Osteoblast (primary cell): Measurements from ENCODE around the gene KCNA10. TPM values are rescaled to one million over a fixed set of nuclear protein-coding genes. Genes with fewer than 3 reads are reported as not detected.

Experiments
- DNase-seq: peaks from one replicate; pipeline ENCODE4 v3.0.0; 2011; ENCODE audit warnings: low spot score, mixed read lengths; ENCODE audit not compliant: insufficient read length; ENCODE audit errors: missing footprints
- H2AFZ ChIP-seq: 2 replicates; pipeline ENCODE4 v1.6.0; 2011; ENCODE audit warnings: mild to moderate bottlenecking, low read length
- H3K27ac ChIP-seq: 2 replicates; pipeline ENCODE4 v1.5.1; 2011; ENCODE audit warnings: mild to moderate bottlenecking, low read depth, low read length, moderate library complexity
- H3K27me3 ChIP-seq: 2 replicates; pipeline ENCODE4 v1.6.0; 2012; ENCODE audit warnings: mild to moderate bottlenecking, control low read depth, inconsistent platforms, low read length, moderate library complexity; ENCODE audit not compliant: insufficient read depth
- H3K36me3 ChIP-seq: 2 replicates; pipeline ENCODE4 v1.5.1; 2011; ENCODE audit warnings: mild to moderate bottlenecking, low read length, control low read depth, moderate library complexity; ENCODE audit not compliant: insufficient read depth
- H3K4me1 ChIP-seq: 2 replicates; pipeline ENCODE4 v1.5.1; 2011; ENCODE audit warnings: mild to moderate bottlenecking, low read length, control low read depth, moderate library complexity; ENCODE audit not compliant: insufficient read depth
- H3K4me2 ChIP-seq: 2 replicates; pipeline ENCODE4 v1.6.0; 2011; ENCODE audit warnings: mild to moderate bottlenecking, low read length; ENCODE audit not compliant: insufficient read depth
- H3K4me3 ChIP-seq: fragments of 200-600 bp; sonication (generic); 3 replicates; pipeline ENCODE4 v1.5.1; 2012; ENCODE audit warnings: mild to moderate bottlenecking, low read length, inconsistent platforms; ENCODE audit not compliant: insufficient read depth
- H3K79me2 ChIP-seq: 2 replicates; pipeline ENCODE4 v1.6.0; 2012; ENCODE audit warnings: mild to moderate bottlenecking, low read length, control low read depth, inconsistent platforms; ENCODE audit not compliant: insufficient read depth
- H3K9me3 ChIP-seq: 2 replicates; pipeline ENCODE4 v1.5.1; 2011; ENCODE audit warnings: low read depth, low read length, control low read depth
- H4K20me1 ChIP-seq: 2 replicates; pipeline ENCODE4 v1.6.0; 2012; ENCODE audit warnings: mild to moderate bottlenecking, low read length, control low read depth; ENCODE audit not compliant: insufficient read depth
- total RNA-seq: library from RNA; depleted of rRNA; stranded (reverse); fragments of >200 nt; gene quantifications from 2 replicates; pipeline ENCODE4 v1.2.3, GENCODE V29; 2012
- TF ChIP-seq, protein P1 (sequence below): IDR thresholded peaks from 2 replicates; pipeline ENCODE4 v1.5.1; 2011; ENCODE audit warnings: mild to moderate bottlenecking, low read depth, low read length, moderate library complexity; ENCODE audit errors: extremely low read depth

Gene KCNA10
- total RNA-seq, 1 donor = not detected

- H4K20me1 ChIP-seq = no peaks in the 10 kb centered on the region
- H3K27me3 ChIP-seq = peaks cover 32% of the 10 kb centered on the region
- no peak overlapping the region for H3K27ac ChIP-seq
- no peaks in the 10 kb centered on the region for H3K9me3 ChIP-seq
- DNase-seq = no peak
- no peaks in the 10 kb centered on the region for H3K79me2 ChIP-seq
- H3K4me3 ChIP-seq = no peak overlapping the region
- no peaks in the 10 kb centered on the region for H3K36me3 ChIP-seq
- no peak overlapping the region for H3K4me2 ChIP-seq
- TF ChIP-seq, protein P1, sequence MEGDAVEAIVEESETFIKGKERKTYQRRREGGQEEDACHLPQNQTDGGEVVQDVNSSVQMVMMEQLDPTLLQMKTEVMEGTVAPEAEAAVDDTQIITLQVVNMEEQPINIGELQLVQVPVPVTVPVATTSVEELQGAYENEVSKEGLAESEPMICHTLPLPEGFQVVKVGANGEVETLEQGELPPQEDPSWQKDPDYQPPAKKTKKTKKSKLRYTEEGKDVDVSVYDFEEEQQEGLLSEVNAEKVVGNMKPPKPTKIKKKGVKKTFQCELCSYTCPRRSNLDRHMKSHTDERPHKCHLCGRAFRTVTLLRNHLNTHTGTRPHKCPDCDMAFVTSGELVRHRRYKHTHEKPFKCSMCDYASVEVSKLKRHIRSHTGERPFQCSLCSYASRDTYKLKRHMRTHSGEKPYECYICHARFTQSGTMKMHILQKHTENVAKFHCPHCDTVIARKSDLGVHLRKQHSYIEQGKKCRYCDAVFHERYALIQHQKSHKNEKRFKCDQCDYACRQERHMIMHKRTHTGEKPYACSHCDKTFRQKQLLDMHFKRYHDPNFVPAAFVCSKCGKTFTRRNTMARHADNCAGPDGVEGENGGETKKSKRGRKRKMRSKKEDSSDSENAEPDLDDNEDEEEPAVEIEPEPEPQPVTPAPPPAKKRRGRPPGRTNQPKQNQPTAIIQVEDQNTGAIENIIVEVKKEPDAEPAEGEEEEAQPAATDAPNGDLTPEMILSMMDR = no peak
- H3K4me1 ChIP-seq = no peaks in the 10 kb centered on the region
- no peak overlapping the region for H2AFZ ChIP-seq
Measured at GRCh38 chr1:110485725-110486124, 33.2 kb downstream of the KCNA10 start.

DNA sequence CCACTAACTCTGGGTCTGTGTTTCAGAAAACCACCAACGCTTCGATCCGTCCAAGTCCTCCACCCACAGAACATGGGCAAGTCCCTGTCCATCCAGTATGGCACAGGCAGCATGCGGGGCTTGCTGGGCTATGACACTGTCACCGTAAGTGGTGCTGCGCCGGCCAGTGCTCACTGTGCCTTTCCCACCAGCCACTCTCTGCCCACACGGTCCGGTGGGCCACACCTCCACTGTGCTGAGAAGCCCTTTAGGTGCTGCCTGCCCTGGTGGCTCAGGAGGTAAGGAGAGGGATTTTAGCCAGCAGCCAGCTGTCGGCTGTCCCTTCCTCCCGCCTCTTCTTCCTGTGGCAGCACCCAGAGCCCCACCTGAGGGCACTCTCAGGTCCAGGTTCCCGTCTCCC is 34.2 kb downstream of the KCNA10 start:
- Histone ChIP-seq H3K4me1 (no peaks in the 10 kb centered on the region), H3K4me3 (no peak overlapping the region), H3K9me3 (no peaks in the 10 kb centered on the region), H3K27ac (no peak overlapping the region), H4K20me1 (no peaks in the 10 kb centered on the region), H2AFZ (no peak overlapping the region), H3K79me2 (no peaks in the 10 kb centered on the region), H3K27me3 (peaks cover 37% of the 10 kb centered on the region), H3K36me3 (no peaks in the 10 kb centered on the region), H3K4me2 (no peak overlapping the region)
- TF ChIP-seq, protein P1 = no peak
- no peak for DNase-seq

DNA sequence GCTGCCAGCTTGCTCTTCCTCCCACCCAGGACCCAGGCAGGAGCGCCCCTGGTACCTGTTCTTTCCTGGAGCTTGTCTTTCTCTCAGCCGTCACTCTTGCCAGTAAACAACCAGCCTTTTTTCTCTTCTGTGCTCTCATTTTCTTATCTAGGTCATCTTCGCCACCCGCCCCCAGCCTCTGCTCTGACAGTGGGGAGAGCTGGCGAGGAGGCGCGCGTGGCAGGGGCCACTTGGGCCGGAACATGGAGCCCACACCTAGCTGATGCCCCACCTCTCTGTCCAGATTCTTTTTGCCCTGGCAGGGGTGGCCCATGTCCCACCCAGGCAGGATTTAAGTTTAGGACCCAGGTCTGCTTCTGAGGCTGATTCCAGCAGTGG is 35.7 kb downstream of the KCNA10 start:
- no peak overlapping the region for H3K4me3 ChIP-seq
- H2AFZ ChIP-seq = no peak overlapping the region
- H3K36me3 ChIP-seq = no peaks in the 10 kb centered on the region
- H3K4me2 ChIP-seq = no peak overlapping the region
- H3K9me3 ChIP-seq = no peaks in the 10 kb centered on the region
- no peak overlapping the region for H3K27ac ChIP-seq
- TF ChIP-seq, protein P1 = no peak
- H3K79me2 ChIP-seq = no peaks in the 10 kb centered on the region
- H3K27me3 ChIP-seq = peaks cover 37% of the 10 kb centered on the region
- H4K20me1 ChIP-seq = no peaks in the 10 kb centered on the region
- DNase-seq = no peak
- H3K4me1 ChIP-seq = no peaks in the 10 kb centered on the region

GRCh38 chr1:110482662-110483307 is 36.2 kb downstream of the KCNA10 start:
- no peaks in the 10 kb centered on the region for H3K9me3 ChIP-seq
- no peaks in the 10 kb centered on the region for H3K4me1 ChIP-seq
- H4K20me1 ChIP-seq = no peaks in the 10 kb centered on the region
- TF ChIP-seq, protein P1 = no peak
- DNase-seq = no peak
- no peaks in the 10 kb centered on the region for H3K36me3 ChIP-seq
- no peaks in the 10 kb centered on the region for H3K79me2 ChIP-seq
- no peak overlapping the region for H3K4me2 ChIP-seq
- no peak overlapping the region for H3K27ac ChIP-seq
- no peak overlapping the region for H2AFZ ChIP-seq
- H3K4me3 ChIP-seq = no peak overlapping the region
- H3K27me3 ChIP-seq = peaks cover 37% of the 10 kb centered on the region
